Measurements from ENCODE around the gene NACAD. TPM values are rescaled to one million over a fixed set of nuclear protein-coding genes. Genes with fewer than 3 reads are reported as not detected.

Gene NACAD
- total and polyA plus RNA-seq, 7 experiments from 2014 or later = 0.08 to 0.15 TPM; not detected in 5

DNA sequence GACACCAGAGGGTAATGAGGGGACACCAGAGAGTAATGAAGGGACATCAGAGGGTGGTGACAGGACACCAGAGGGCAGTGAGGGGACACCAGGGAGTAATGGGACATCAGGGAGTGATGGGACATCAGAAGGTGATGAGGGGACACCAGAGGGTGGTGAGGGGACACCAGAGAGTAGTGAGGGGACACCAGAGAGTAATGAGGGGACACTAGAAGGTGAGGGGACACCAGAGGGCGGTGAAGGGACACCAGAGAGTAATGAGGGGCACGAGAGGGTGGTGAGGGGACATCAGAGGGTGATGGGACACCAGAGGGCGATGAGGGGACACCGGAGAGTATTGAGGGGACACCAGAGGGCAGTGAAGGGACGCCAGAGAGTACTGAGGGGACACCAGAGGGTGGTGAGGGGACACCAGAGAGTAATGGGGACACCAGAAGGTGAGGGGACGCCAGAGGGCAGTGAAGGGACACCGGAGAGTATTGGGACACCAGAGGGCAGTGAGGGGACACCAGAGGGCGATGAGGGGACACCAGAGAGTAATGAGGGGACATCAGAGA is 10.6 kb downstream of the NACAD start:
- intact Hi-C loops (cut with micrococcal nuclease) = no loop called here
- peaks cover 0 to 21% (median 6%) of the 10 kb centered on the region in 5 donors for H3K36me3 Mint-ChIP-seq
- H3K9me3 ChIP-seq (ENCODE audit: control insufficient read depth in 2 of 3, low read length in 3 of 3) = no peaks in the 10 kb centered on the region
- H3K4me1 Mint-ChIP-seq = peaks cover 0 to 29% (median 5%) of the 10 kb centered on the region in 7 donors
- no peaks in the 10 kb centered on the region for H3K27me3 ChIP-seq (ENCODE audit: control insufficient read depth in 2 of 2, insufficient read depth in 2 of 2, low read length in 2 of 2)
- no peak overlapping the region for H3K27ac ChIP-seq (ENCODE audit: low read depth, low read length)
- peaks cover 15 to 41% (median 28%) of the 10 kb centered on the region in 3 experiments for H3K36me3 ChIP-seq (ENCODE audit: control insufficient read depth in 2 of 3, insufficient read depth in 3 of 3, low read length in 3 of 3)
- no peaks in the 10 kb centered on the region for H3K4me1 ChIP-seq (ENCODE audit: control insufficient read depth in 2 of 2, insufficient read depth in 2 of 2, low read length in 2 of 2)
- no peak overlapping the region for H3K4me3 ChIP-seq (ENCODE audit: low read length)
- H3K9me3 Mint-ChIP-seq = peaks cover 0 to 5% (median 0%) of the 10 kb centered on the region in 11 donors
- H3K27ac Mint-ChIP-seq = peak overlapping the region in 7 of 9 donors; percentile 17 to 71 (median 41)
- POLR2A ChIA-PET = no interaction called here
- DNase-seq (no peak), ATAC-seq (no peak)
- no peak overlapping the region for H3K4me3 Mint-ChIP-seq
- H3K27me3 Mint-ChIP-seq = no peaks in the 10 kb centered on the region
- CTCF ChIA-PET = no interaction called here

DNA sequence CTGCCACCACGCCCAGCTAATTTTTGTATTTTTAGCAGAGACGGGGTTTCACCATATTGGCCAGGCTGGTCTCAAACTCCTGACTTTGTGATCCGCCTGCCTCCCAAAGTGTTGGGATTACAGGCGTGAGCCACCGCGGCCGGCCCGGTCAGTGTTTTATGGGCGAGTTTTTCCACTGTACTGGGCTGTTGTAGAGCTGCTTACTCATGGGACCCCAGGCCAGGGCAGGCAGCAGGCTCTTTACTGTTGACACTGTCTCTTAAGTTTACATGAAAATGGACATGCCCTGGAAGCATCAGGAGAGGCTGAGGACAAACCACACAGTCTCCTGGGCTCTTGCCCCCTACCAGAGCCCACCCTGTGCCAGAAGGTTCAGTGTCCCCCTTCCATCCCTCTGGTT is 11.2 kb downstream of the NACAD start:
- POLR2A ChIA-PET = interaction anchor here (0.5 to 1.2 kb wide), 3 partner anchors 45 to 101 kb away, joined by 3 read pairs; no protein-coding TSS in a partner anchor

DNA sequence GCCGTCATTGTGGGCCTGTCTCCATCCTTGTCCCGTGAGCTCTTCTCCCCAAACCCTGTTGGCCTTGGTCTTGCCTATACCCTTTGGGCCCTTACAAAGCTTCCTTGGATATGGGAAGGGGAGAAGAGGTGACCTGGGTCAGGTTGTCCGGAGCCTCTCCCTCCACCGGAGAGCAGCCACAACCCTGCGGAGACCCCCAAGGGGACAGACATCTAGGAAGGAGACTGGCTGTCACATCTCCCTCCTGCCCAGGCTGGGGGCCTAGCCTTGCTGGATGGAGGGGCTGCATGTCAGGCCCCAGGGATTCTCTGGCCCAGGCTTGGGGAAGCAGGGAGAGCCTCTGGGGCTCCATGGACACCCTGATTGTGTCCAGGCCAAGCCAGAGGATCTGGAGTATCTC is 11.8 kb downstream of the NACAD start:
- Mint-ChIP-seq H3K36me3 (peaks cover 1 to 31% (median 11%) of the 10 kb centered on the region in 5 donors), H3K4me1 (peaks cover under 1 to 31% (median 8%) of the 10 kb centered on the region in 7 donors), H3K4me3 (no peak overlapping the region), H3K9me3 (peaks cover 0 to 5% (median 0%) of the 10 kb centered on the region in 11 donors), H3K27me3 (no peaks in the 10 kb centered on the region), H3K27ac (no peak overlapping the region)
- Histone ChIP-seq H3K9me3 (ENCODE audit: control insufficient read depth in 2 of 3, low read length in 3 of 3) (no peaks in the 10 kb centered on the region), H3K4me3 (ENCODE audit: low read length) (no peak overlapping the region), H3K36me3 (ENCODE audit: control insufficient read depth in 2 of 3, insufficient read depth in 3 of 3, low read length in 3 of 3) (peaks cover 20 to 54% (median 31%) of the 10 kb centered on the region in 3 experiments), H3K27ac (ENCODE audit: low read depth, low read length) (no peak overlapping the region), H3K27me3 (ENCODE audit: control insufficient read depth in 2 of 2, insufficient read depth in 2 of 2, low read length in 2 of 2) (no peaks in the 10 kb centered on the region), H3K4me1 (ENCODE audit: control insufficient read depth in 2 of 2, insufficient read depth in 2 of 2, low read length in 2 of 2) (no peaks in the 10 kb centered on the region)
- DNase-seq (no peak), ATAC-seq (no peak)
- CTCF ChIA-PET = interaction anchor here (0.8 kb wide), 2 partner anchors 59 to 103 kb away, joined by 3 to 6 read pairs; no protein-coding TSS in a partner anchor
- POLR2A ChIA-PET = interaction anchor here (0.5 to 1.2 kb wide), 3 partner anchors 45 to 101 kb away, joined by 3 read pairs; no protein-coding TSS in a partner anchor
- intact Hi-C loops (cut with micrococcal nuclease) = no loop called here

More for the DNA sequence above, 11.2 kb downstream of the NACAD start:
- no peaks in the 10 kb centered on the region for H3K27me3 Mint-ChIP-seq
- no peak overlapping the region for H3K4me3 ChIP-seq (ENCODE audit: low read length)
- peaks cover 0 to 30% (median 8%) of the 10 kb centered on the region in 7 donors for H3K4me1 Mint-ChIP-seq
- ATAC-seq (no peak), DNase-seq (no peak)
- peaks cover 0 to 5% (median 0%) of the 10 kb centered on the region in 11 donors for H3K9me3 Mint-ChIP-seq
- H3K27ac ChIP-seq (ENCODE audit: low read depth, low read length) = no peak overlapping the region
- intact Hi-C loops (cut with micrococcal nuclease) = no loop called here
- H3K27ac Mint-ChIP-seq = peak overlapping the region in 2 of 9 donors; percentile 54 to 56
- no peaks in the 10 kb centered on the region for H3K4me1 ChIP-seq (ENCODE audit: control insufficient read depth in 2 of 2, insufficient read depth in 2 of 2, low read length in 2 of 2)
- no peaks in the 10 kb centered on the region for H3K27me3 ChIP-seq (ENCODE audit: control insufficient read depth in 2 of 2, insufficient read depth in 2 of 2, low read length in 2 of 2)
- no peaks in the 10 kb centered on the region for H3K9me3 ChIP-seq (ENCODE audit: control insufficient read depth in 2 of 3, low read length in 3 of 3)
- peaks cover 15 to 47% (median 31%) of the 10 kb centered on the region in 3 experiments for H3K36me3 ChIP-seq (ENCODE audit: control insufficient read depth in 2 of 3, insufficient read depth in 3 of 3, low read length in 3 of 3)
- no peak overlapping the region for H3K4me3 Mint-ChIP-seq
- H3K36me3 Mint-ChIP-seq = peaks cover 0 to 27% (median 11%) of the 10 kb centered on the region in 5 donors
- CTCF ChIA-PET = interaction anchor here (0.8 kb wide), 2 partner anchors 58 to 104 kb away, joined by 3 to 6 read pairs; no protein-coding TSS in a partner anchor

DNA sequence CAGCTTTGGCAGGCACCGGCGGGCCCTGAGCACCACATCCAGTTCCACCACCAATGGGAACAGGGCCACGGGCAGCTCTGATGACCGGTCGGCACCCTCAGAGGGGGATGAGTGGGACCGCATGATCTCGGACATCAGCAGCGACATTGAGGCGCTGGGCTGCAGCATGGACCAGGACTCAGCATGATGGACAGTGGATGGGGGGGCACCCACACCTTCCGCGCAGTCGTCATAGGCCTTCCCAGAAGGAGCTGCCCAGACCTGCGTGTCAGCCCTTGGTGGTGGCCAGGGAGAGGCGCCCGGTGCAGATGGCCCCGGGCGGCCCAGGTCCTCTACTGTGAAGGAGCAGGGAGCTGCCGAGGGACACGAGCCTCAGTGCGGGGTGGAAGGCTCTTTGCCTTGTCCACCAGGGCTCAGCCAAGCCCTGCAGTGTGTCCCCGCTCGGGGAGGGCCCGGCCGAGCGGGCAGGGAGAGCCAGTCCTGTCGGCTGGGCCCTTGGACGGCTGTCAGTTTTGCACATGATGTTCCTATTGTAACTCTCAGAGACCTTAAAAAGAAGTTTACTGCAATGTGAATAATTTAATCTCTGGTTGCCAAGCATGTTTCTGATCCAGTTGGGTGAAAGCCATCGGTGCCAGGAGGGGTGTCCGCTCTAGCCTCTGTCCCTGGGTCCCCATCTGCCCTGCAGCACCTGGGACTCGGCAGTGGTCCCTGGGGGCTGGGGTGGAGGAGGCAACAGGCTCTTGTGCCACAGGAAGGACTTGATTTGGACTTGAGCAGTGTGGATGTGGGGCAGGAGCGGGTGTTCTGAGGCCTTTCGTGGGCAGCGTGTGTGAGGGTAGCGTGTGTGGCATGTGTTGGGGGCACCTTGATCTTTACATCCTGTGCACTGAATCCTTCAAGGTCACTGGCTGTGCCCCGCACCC is 12.6 kb downstream of the NACAD start:
- Histone ChIP-seq H3K9me3 (ENCODE audit: control insufficient read depth in 2 of 3, low read length in 3 of 3) (no peaks in the 10 kb centered on the region), H3K4me1 (ENCODE audit: control insufficient read depth in 2 of 2, insufficient read depth in 2 of 2, low read length in 2 of 2) (no peaks in the 10 kb centered on the region), H3K4me3 (ENCODE audit: low read length) (no peak overlapping the region), H3K27ac (ENCODE audit: low read depth, low read length) (no peak overlapping the region), H3K36me3 (ENCODE audit: control insufficient read depth in 2 of 3, insufficient read depth in 3 of 3, low read length in 3 of 3) (peaks cover 26 to 62% (median 34%) of the 10 kb centered on the region in 3 experiments), H3K27me3 (ENCODE audit: control insufficient read depth in 2 of 2, insufficient read depth in 2 of 2, low read length in 2 of 2) (no peaks in the 10 kb centered on the region)
- DNase-seq (no peak), ATAC-seq (no peak)
- intact Hi-C loops (cut with micrococcal nuclease) = no loop called here
- ChIA-PET CTCF (no interaction called here), POLR2A (interaction anchor here (1.2 kb wide), 1 partner anchor 49 kb away, joined by 3 read pairs; no protein-coding TSS in a partner anchor)
- peaks cover 5 to 38% (median 8%) of the 10 kb centered on the region in 7 donors for H3K4me1 Mint-ChIP-seq
- H3K9me3 Mint-ChIP-seq = peaks cover 0 to 5% (median 0%) of the 10 kb centered on the region in 11 donors
- H3K27ac Mint-ChIP-seq = peak overlapping the region in 3 of 9 donors; percentile 32 to 67 (median 47)
- peaks cover 3 to 35% (median 11%) of the 10 kb centered on the region in 5 donors for H3K36me3 Mint-ChIP-seq
- H3K4me3 Mint-ChIP-seq = peak overlapping the region in 1 of 10 donors; percentile 4
- no peaks in the 10 kb centered on the region for H3K27me3 Mint-ChIP-seq

DNA sequence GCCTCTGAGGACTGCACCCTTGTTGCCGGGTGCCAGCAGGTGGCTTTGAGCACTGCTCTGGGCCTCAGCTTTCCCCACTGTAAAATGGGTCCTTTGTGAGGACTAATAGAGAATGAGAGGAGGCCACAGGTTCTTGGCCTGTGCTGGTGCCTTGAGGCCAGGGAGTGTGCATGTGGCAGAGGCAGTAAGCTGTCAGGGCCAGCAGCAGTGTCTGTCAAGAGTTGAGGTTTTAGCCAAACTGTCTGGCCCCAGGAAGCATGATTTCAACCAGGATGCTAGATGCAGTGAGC is 13.5 kb downstream of the NACAD start:
- H3K4me3 Mint-ChIP-seq = no peak overlapping the region
- no peak overlapping the region for H3K27ac ChIP-seq (ENCODE audit: low read depth, low read length)
- peaks cover 3 to 35% (median 11%) of the 10 kb centered on the region in 5 donors for H3K36me3 Mint-ChIP-seq
- H3K27me3 Mint-ChIP-seq = no peaks in the 10 kb centered on the region
- H3K4me1 ChIP-seq (ENCODE audit: control insufficient read depth in 2 of 2, insufficient read depth in 2 of 2, low read length in 2 of 2) = no peaks in the 10 kb centered on the region
- no peaks in the 10 kb centered on the region for H3K27me3 ChIP-seq (ENCODE audit: control insufficient read depth in 2 of 2, insufficient read depth in 2 of 2, low read length in 2 of 2)
- no peaks in the 10 kb centered on the region for H3K9me3 ChIP-seq (ENCODE audit: control insufficient read depth in 2 of 3, low read length in 3 of 3)
- DNase-seq (no peak), ATAC-seq (no peak)
- H3K36me3 ChIP-seq (ENCODE audit: control insufficient read depth in 2 of 3, insufficient read depth in 3 of 3, low read length in 3 of 3) = peaks cover 30 to 70% (median 41%) of the 10 kb centered on the region in 3 experiments
- H3K27ac Mint-ChIP-seq = peak overlapping the region in 3 of 9 donors; percentile 43 to 71 (median 52)
- CTCF ChIA-PET = no interaction called here
- H3K4me1 Mint-ChIP-seq = peaks cover 5 to 38% (median 8%) of the 10 kb centered on the region in 7 donors
- H3K4me3 ChIP-seq (ENCODE audit: low read length) = no peak overlapping the region
- POLR2A ChIA-PET = interaction anchor here (0.6 kb wide), 1 partner anchor 102 kb away, joined by 3 read pairs; no protein-coding TSS in a partner anchor
- peaks cover 0 to 5% (median 0%) of the 10 kb centered on the region in 11 donors for H3K9me3 Mint-ChIP-seq
- intact Hi-C loops (cut with micrococcal nuclease) = no loop called here

DNA sequence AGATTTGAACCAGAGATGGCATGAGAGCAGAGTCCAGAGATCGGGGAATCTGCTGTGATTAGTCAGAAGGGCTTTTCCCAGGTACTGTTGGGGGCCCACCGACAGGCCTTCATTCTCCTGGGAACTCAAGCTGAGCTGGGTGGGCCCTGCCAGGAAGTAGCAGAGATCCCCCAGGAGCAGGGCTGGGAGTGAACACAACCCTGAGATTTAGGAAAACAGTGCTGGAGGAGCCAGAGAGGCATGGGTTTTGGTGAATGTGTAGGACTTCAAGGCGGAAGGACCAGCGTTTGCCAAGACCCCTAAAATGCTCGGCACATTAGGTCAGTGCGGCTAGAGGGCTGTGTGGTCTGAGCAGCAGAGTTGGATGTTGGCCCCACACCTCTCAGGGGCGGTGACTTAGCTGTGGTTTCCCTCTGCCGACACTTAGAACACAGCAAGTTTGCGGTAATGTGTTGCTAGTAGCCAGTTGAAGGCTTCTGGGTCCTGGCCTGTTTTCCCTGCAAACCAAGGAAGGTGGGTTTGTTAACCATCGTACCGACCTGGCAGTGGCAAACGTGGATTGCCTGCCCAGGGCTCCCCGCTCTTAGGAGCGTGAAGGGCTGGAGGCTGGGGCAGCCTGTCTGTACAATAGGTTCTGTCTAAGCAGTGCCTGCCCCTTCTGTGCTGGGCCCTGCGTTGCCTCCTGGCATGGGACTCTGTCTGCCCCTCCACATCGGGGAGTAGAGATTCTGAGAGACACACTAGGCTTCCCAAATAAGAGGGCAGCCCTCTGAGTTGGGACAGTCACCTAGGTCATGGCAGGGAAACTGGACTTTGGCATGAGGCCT is 14.0 kb downstream of the NACAD start:
- no peak overlapping the region for H3K27ac ChIP-seq (ENCODE audit: low read depth, low read length)

More for the DNA sequence above, 14.0 kb downstream of the NACAD start:
- H3K36me3 ChIP-seq (ENCODE audit: control insufficient read depth in 2 of 3, insufficient read depth in 3 of 3, low read length in 3 of 3) = peaks cover 30 to 76% (median 46%) of the 10 kb centered on the region in 3 experiments
- peaks cover 3 to 38% (median 11%) of the 10 kb centered on the region in 5 donors for H3K36me3 Mint-ChIP-seq
- peak overlapping the region in 3 of 9 donors; percentile 43 to 71 (median 52) for H3K27ac Mint-ChIP-seq
- intact Hi-C loops (cut with micrococcal nuclease) = no loop called here
- POLR2A ChIA-PET = interaction anchor here (0.6 to 0.8 kb wide), 3 partner anchors 16 to 220 kb away, joined by 3 read pairs; no protein-coding TSS in a partner anchor
- ATAC-seq (no peak), DNase-seq (no peak)
- H3K9me3 ChIP-seq (ENCODE audit: control insufficient read depth in 2 of 3, low read length in 3 of 3) = no peaks in the 10 kb centered on the region
- peaks cover 0 to 3% (median 0%) of the 10 kb centered on the region in 11 donors for H3K9me3 Mint-ChIP-seq
- CTCF ChIA-PET = no interaction called here
- no peaks in the 10 kb centered on the region for H3K27me3 Mint-ChIP-seq
- H3K4me3 Mint-ChIP-seq = no peak overlapping the region
- no peaks in the 10 kb centered on the region for H3K4me1 ChIP-seq (ENCODE audit: control insufficient read depth in 2 of 2, insufficient read depth in 2 of 2, low read length in 2 of 2)
- no peaks in the 10 kb centered on the region for H3K27me3 ChIP-seq (ENCODE audit: control insufficient read depth in 2 of 2, insufficient read depth in 2 of 2, low read length in 2 of 2)
- H3K4me3 ChIP-seq (ENCODE audit: low read length) = no peak overlapping the region
- H3K4me1 Mint-ChIP-seq = peaks cover 5 to 33% (median 11%) of the 10 kb centered on the region in 7 donors
